ENCODE data around the gene KLF4.

- TF ChIP-seq CTCF (conservative IDR thresholded peaks at IDR 0.05; ENCODE audit: low read depth, low read length), result no peak
- TF ChIP-seq CEBPB (IDR thresholded peaks at IDR 0.05; ENCODE audit: low read depth, low read length), result no peak
Measured at GRCh38 chr9:107462691-107463090, 26.9 kb downstream of the KLF4 start.
